PC-3 (cell line): ENCODE data around the gene FSIP1. TPM values are rescaled to one million over a fixed set of nuclear protein-coding genes. Genes with fewer than 3 reads are reported as not detected.

Source experiments
- ATAC-seq: fragments of 200-7000 bp; cut with Tn5 transposase; 2 replicates; pipeline ENCODE4 v1.9.1; 2020; ENCODE audit warnings: mild to moderate bottlenecking, moderate library complexity
- BruUV-seq: library from RNA; stranded (reverse); fragments of 400-500 nt; replicated peaks from 2 replicates; lab custom pipeline; 2021; lab: Mats Ljungman, UMichigan
- CTCF ChIA-PET: fragments of 300-600 bp; sonication (Branson Sonifier 250); formaldehyde crosslinking; loops from one replicate; lab custom pipeline; 2022; ENCODE audit warnings: antibody characterized with exemption; lab: Charles Lee
- POLR2A ChIA-PET: fragments of 300-600 bp; sonication (Branson Sonifier 250); formaldehyde crosslinking; loops from one replicate; lab custom pipeline; 2022; ENCODE audit warnings: antibody characterized with exemption; ENCODE audit not compliant: unreplicated experiment; lab: Charles Lee
- DNase-seq: peaks from one replicate; pipeline ENCODE4 v3.0.0-alpha.2; 2015
- H2AFZ ChIP-seq: fragments of 300-600 bp; sonication (generic); 2 replicates; pipeline ENCODE4 v1.6.0; 2016; ENCODE audit warnings: antibody characterized with exemption, low read length
- H3F3A ChIP-seq: fragments of 300-600 bp; sonication (generic); one replicate; pipeline ENCODE4 v1.6.0; 2017; ENCODE audit warnings: antibody characterized with exemption, low read length, control low read depth, mild to moderate bottlenecking; ENCODE audit not compliant: unreplicated experiment
- H3K27ac ChIP-seq: fragments of 300-600 bp; sonication (generic); 2 replicates; pipeline ENCODE4 v1.5.1; 2016; ENCODE audit warnings: mild to moderate bottlenecking, low read length
- H3K27me3 ChIP-seq: fragments of 300-600 bp; sonication (generic); 2 replicates; pipeline ENCODE4 v1.6.1; 2016; ENCODE audit warnings: low read length, mixed read lengths
- H3K36me3 ChIP-seq: fragments of 300-600 bp; sonication (generic); 2 replicates; pipeline ENCODE4 v1.6.1; 2016; ENCODE audit warnings: low read depth, mixed run types, low read length, mixed read lengths
- H3K4me1 ChIP-seq: fragments of 300-600 bp; sonication (generic); 2 replicates; pipeline ENCODE4 v1.5.1; 2016; ENCODE audit warnings: low read length; ENCODE audit not compliant: insufficient read depth
- H3K4me2 ChIP-seq: fragments of 300-600 bp; sonication (generic); 2 replicates; pipeline ENCODE4 v1.6.0; 2016; ENCODE audit warnings: low read length
- H3K4me3 ChIP-seq: fragments of 300-600 bp; sonication (generic); 2 replicates; pipeline ENCODE4 v1.5.1; 2016; ENCODE audit warnings: mild to moderate bottlenecking, low read length, mixed read lengths
- H3K79me2 ChIP-seq: fragments of 300-600 bp; sonication (generic); 2 replicates; pipeline ENCODE4 v1.6.1; 2017; ENCODE audit warnings: low read length, mixed read lengths
- H3K9ac ChIP-seq: fragments of 300-600 bp; sonication (generic); 2 replicates; pipeline ENCODE4 v1.6.0; 2016; ENCODE audit warnings: mild to moderate bottlenecking, low read length
- H3K9me2 ChIP-seq: fragments of 300-600 bp; sonication (generic); replicated peaks from 2 replicates; pipeline ENCODE4 v1.6.1; 2016; ENCODE audit warnings: mixed run types, low read length, mixed read lengths
- H3K9me3 ChIP-seq: fragments of 300-600 bp; sonication (generic); 2 replicates; pipeline ENCODE4 v1.6.1; 2016; ENCODE audit warnings: low read length, mixed read lengths
- H4K20me1 ChIP-seq: fragments of 300-600 bp; sonication (generic); 2 replicates; pipeline ENCODE4 v1.6.1; 2016; ENCODE audit warnings: low read length, mixed read lengths
- EZH2 ChIP-seq: fragments of 300-600 bp; sonication (generic); IDR thresholded peaks from one replicate; pipeline ENCODE4 v1.6.1; 2017; ENCODE audit warnings: antibody characterized with exemption, mild to moderate bottlenecking, low read length; ENCODE audit not compliant: unreplicated experiment
- EZH2phosphoT487 ChIP-seq: fragments of 300-600 bp; sonication (generic); IDR thresholded peaks from 2 replicates; pipeline ENCODE4 v1.6.1; 2018; ENCODE audit warnings: mild to moderate bottlenecking, antibody characterized with exemption, low read length, borderline replicate concordance
- intact Hi-C: fragments of 100-400 bp; cut with micrococcal nuclease; formaldehyde crosslinking; loops from 2 replicates; pipeline ENCODE4 v1.9.0; 2023
- total RNA-seq: library from RNA; depleted of rRNA; stranded (reverse); fragments of >200 nt; gene quantifications from 2 replicates; pipeline ENCODE4 v1.2.3, GENCODE V29; 2014
- TF ChIP-seq, protein P1 (sequence below): fragments of 300-600 bp; sonication (generic); conservative IDR thresholded peaks from 2 replicates; pipeline ENCODE4 v1.5.1; 2017; ENCODE audit warnings: antibody characterized with exemption, low read depth, mild to moderate bottlenecking, low read length

Gene FSIP1
- total RNA-seq, 1 experiment from 2014 or later, result 0.07 TPM

DNA sequence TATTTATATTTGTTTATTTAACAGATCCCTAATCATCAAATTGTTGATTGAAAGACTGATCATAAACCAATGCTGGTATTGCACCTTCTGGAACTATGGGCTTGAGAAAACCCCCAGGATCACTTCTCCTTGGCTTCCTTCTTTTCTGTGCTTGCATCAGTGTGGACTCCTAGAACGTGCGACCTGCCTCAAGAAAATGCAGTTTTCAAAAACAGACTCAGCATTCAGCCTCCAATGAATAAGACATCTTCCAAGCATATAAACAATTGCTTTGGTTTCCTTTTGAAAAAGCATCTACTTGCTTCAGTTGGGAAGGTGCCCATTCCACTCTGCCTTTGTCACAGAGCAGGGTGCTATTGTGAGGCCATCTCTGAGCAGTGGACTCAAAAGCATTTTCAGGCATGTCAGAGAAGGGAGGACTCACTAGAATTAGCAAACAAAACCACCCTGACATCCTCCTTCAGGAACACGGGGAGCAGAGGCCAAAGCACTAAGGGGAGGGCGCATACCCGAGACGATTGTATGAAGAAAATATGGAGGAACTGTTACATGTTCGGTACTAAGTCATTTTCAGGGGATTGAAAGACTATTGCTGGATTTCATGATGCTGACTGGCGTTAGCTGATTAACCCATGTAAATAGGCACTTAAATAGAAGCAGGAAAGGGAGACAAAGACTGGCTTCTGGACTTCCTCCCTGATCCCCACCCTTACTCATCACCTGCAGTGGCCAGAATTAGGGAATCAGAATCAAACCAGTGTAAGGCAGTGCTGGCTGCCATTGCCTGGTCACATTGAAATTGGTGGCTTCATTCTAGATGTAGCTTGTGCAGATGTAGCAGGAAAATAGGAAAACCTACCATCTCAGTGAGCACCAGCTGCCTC, 187.1 kb downstream of the FSIP1 start:
- Histone ChIP-seq H3K27me3 (no peaks in the 10 kb centered on the region), H3K4me3 (no peak overlapping the region), H3K4me1 (peaks cover 28% of the 10 kb centered on the region), H3K9ac (no peak overlapping the region), H3K36me3 (peaks cover 70% of the 10 kb centered on the region), H3K9me2 (no peaks in the 10 kb centered on the region), H3K27ac (no peak overlapping the region), H3K79me2 (no peaks in the 10 kb centered on the region), H3K4me2 (no peak overlapping the region), H2AFZ (no peak overlapping the region), H3K9me3 (no peaks in the 10 kb centered on the region), H4K20me1 (peaks cover 28% of the 10 kb centered on the region), H3F3A (peaks cover 40% of the 10 kb centered on the region)
- TF ChIP-seq, protein P1, sequence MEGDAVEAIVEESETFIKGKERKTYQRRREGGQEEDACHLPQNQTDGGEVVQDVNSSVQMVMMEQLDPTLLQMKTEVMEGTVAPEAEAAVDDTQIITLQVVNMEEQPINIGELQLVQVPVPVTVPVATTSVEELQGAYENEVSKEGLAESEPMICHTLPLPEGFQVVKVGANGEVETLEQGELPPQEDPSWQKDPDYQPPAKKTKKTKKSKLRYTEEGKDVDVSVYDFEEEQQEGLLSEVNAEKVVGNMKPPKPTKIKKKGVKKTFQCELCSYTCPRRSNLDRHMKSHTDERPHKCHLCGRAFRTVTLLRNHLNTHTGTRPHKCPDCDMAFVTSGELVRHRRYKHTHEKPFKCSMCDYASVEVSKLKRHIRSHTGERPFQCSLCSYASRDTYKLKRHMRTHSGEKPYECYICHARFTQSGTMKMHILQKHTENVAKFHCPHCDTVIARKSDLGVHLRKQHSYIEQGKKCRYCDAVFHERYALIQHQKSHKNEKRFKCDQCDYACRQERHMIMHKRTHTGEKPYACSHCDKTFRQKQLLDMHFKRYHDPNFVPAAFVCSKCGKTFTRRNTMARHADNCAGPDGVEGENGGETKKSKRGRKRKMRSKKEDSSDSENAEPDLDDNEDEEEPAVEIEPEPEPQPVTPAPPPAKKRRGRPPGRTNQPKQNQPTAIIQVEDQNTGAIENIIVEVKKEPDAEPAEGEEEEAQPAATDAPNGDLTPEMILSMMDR, result no peak
- TF ChIP-seq EZH2, result no peak
- ATAC-seq, result no peak
- intact Hi-C loops, result no loop called here
- peak; percentile 10 for DNase-seq
- CTCF ChIA-PET, result interaction anchor here (0.6 to 0.7 kb wide), 5 partner anchors 15 to 827 kb away, joined by 3 to 4 read pairs (median 3); partner anchors contain the start of gene THBS1
- TSS peak; percentile 33 for BruUV-seq
- POLR2A ChIA-PET, result no interaction called here

DNA sequence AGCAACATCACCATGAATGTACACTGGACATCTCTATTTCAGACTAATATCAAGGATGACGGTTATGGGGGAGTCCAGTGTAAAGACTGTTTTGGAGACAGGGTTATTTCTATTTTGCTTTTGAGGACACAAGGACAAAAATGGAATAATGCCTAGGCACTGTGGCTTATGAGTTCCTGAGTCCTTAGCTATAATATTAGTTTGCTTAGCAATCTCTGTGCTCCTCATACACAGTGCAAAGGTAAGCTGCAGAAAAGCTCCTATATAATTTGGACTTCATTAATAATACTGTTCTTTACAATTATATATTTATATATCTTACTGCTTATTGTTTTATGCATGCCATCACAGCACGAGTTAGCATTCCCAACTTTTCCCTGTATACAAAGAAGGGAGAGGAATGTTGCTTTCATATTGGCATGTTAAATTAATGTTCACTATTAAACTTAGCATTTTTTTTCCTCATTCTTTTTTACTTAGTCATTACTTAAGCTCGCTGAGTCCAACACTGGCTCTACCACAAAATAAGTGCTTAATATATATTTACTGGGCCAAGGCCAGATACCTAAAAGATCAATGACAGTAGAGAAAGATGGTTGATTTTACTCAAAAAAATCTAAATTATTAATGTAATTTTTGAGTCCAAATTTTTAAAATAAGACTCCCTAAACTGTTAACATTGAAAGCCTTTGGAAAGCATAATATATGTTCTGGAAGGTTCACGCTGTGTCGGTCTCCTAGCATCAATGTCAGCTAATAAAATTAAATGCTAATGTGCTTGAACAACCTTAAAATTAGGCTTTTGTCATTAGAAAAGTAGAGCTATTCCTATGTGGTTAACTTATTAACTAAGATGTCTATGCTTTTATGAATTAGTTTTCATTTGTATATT, 187.9 kb downstream of the FSIP1 start:
- H3K4me2 ChIP-seq, result no peak overlapping the region
- ChIA-PET CTCF (interaction anchor here (0.6 to 0.7 kb wide), 4 partner anchors 14 to 162 kb away, joined by 3 to 4 read pairs (median 3); partner anchors contain the start of gene THBS1), POLR2A (no interaction called here)
- H3K27me3 ChIP-seq, result no peaks in the 10 kb centered on the region
- BruUV-seq, result no TSS peak
- peaks cover 79% of the 10 kb centered on the region for H3K36me3 ChIP-seq
- H3K9me2 ChIP-seq, result no peaks in the 10 kb centered on the region
- intact Hi-C loops, result no loop called here
- no peaks in the 10 kb centered on the region for H3K9me3 ChIP-seq
- no peak overlapping the region for H3K27ac ChIP-seq
- H3F3A ChIP-seq, result peaks cover 40% of the 10 kb centered on the region
- peak; percentile 51 for DNase-seq
- H3K4me3 ChIP-seq, result no peak overlapping the region
- H3K4me1 ChIP-seq, result peaks cover 25% of the 10 kb centered on the region
- H4K20me1 ChIP-seq, result peaks cover 29% of the 10 kb centered on the region
- 0 out of 2 replicates have a peak, but pooled peaks cover 2% of the 10 kb centered on the region for H3K79me2 ChIP-seq
- no peak overlapping the region for H2AFZ ChIP-seq
- no peak overlapping the region for H3K9ac ChIP-seq
- peak; percentile 51 for ATAC-seq
- TF ChIP-seq EZH2, result no peak
- no peak for TF ChIP-seq EZH2phosphoT487
- TF ChIP-seq, protein P1, result no peak
